ENCODE results near the gene ARL13B.

GRCh38 chr3:94020293-94020692 lies 40.3 kb downstream of the ARL13B start:
- TF ChIP-seq CTCF (IDR thresholded peaks at IDR 0.05; ENCODE audit: low read length) (no peak), EZH2 (IDR thresholded peaks at IDR 0.05; ENCODE audit: borderline replicate concordance, low read length) (no peak)
